Heart right ventricle (tissue), 16 donors: Measurements from ENCODE around the gene DLX1. TPM values are rescaled to one million over a fixed set of nuclear protein-coding genes. Genes with fewer than 3 reads are reported as not detected.

Experiments
- ATAC-seq, 8 donors: fragments of 200-7000 bp; cut with Tn5 transposase; one replicate each; pipeline ENCODE4 v1.9.1; 2020; ENCODE audit warnings: mild to moderate bottlenecking in 8 of 8, moderate library complexity in 8 of 8, moderate number of reproducible peaks in 1 of 8
- DNase-seq, 2 donors: peaks; one replicate each; pipeline ENCODE4 v3.0.0-alpha.2; 2020
- H3K27ac ChIP-seq, 10 donors: fragments of 200-600 bp; sonication (generic) in 2 of 10; one replicate each; pipeline versions ENCODE4 v1.5.0 to v1.8.0; 2020 to 2022; ENCODE audit warnings: mild to moderate bottlenecking in 3 of 10
- H3K27me3 ChIP-seq, 7 donors: fragments of 200-600 bp; one replicate each; pipeline ENCODE4 v1.8.0; 2021 to 2022; ENCODE audit warnings: mild to moderate bottlenecking in 2 of 7
- H3K36me3 ChIP-seq, 9 donors: fragments of 200-600 bp; sonication (generic) in 1 of 9; one replicate each; pipeline versions ENCODE4 v1.5.0 to v1.8.0; 2020 to 2022; ENCODE audit warnings: mild to moderate bottlenecking in 2 of 9
- H3K4me1 ChIP-seq, 9 donors: fragments of 200-600 bp; sonication (generic) in 1 of 9; one replicate each; pipeline versions ENCODE4 v1.5.0 to v1.8.0; 2020 to 2022; ENCODE audit warnings: mild to moderate bottlenecking in 4 of 9
- H3K4me3 ChIP-seq, 10 donors: fragments of 200-600 bp; sonication (generic) in 2 of 10; one replicate each; pipeline versions ENCODE4 v1.5.0 to v1.8.0; 2020 to 2022; ENCODE audit warnings: mild to moderate bottlenecking in 7 of 10, moderate library complexity in 2 of 10
- H3K9me3 ChIP-seq, 11 donors: fragments of 200-600 bp in 10 of 11; sonication (generic) in 2 of 11; one replicate each; pipeline versions ENCODE4 v1.5.0 to v1.8.0; 2013 to 2022; ENCODE audit warnings: mild to moderate bottlenecking in 2 of 11, control low read depth in 1 of 11, moderate library complexity in 1 of 11
- CTCF ChIP-seq, 9 donors: fragments of 200-600 bp; sonication (generic) in 2 of 9; IDR thresholded peaks; one replicate each; pipeline versions ENCODE4 v1.5.0 to v1.8.0; 2021 to 2022; ENCODE audit warnings: antibody characterized with exemption in 9 of 9, mild to moderate bottlenecking in 5 of 9, moderate library complexity in 1 of 9
- WGBS, 2 donors: extraction: QIAGEN DNeasy Blood & Tissue Kit; methylation state at CpG; one replicate each; pipeline ENCODE4 v1.1.7; 2013; ENCODE audit warnings: inconsistent platforms in 1 of 2; 5-methylcytosine and 5-hydroxymethylcytosine counted together
- intact Hi-C, 10 donors: fragments of 100-400 bp; cut with DNase I; formaldehyde crosslinking; loops; one replicate each; pipeline versions ENCODE4 v1.11.1 to v1.14.2; 2022
- polyA plus RNA-seq, 2 donors: library from polyadenylated mRNA; stranded (reverse); fragments of 200-250 nt; gene quantifications; one replicate each; pipeline ENCODE4 v1.2.3, GENCODE V29; 2013
- total RNA-seq, 10 donors: library from RNA; stranded (reverse); fragmentation: NEBNext Ultra II Directional in 3 of 10; extraction: Animal tissue kit (Norgen Biotek cat#: 25700) in 3 of 10; gene quantifications; one replicate each; pipeline versions ENCODE4 v1.2.1 to v1.2.4, GENCODE V29; 2021 to 2023
- donor health status: Arrhythmogenic right ventricular cardiomyopathy.
- donor health status: ischemic (EF 13 %, LVEDD 7.1; RV severe dilation, severe dysfunction).
- donor health status: healthy with polysubstance abuse.
- donor health status: DM: no; HTN: yes; CAD: no.
- donor health status: DM: no; HTN: no; CAD: no.
- donor health status: ischemic (EF 25% LVEDD 6.9; RV normal size, moderate dysfunction).
- donor health status: ischemic (EF 25% LVEDD 5.7; RV mildly dilated, moderate dysfunction).
- donor health status: healthy.
- donor health status: DM: yes; HTN: yes; CAD: no.
- donor health status: Ischemic cardiomyopathy.
- donor health status: ischemic (EF 35%, LVEDD 5.7; RV mildly dilated, moderate dysfunction).
- donor health status: nonischemic (EF 11% LVEDD 7.7; RV severe dilation, severe dysfunction).
- donor health status: DM: yes; HTN: yes; CAD: no.
- donor health status: PGD.
- donor health status: ischemic (EF 29% LVEDD 5.4; RV normal size, mild dysfunction).
- donor health status: nonischemic (EF 23%, LVEDD 6.1; RV moderate dilation, normal function).

Gene DLX1
- total and polyA plus RNA-seq, 12 donors = 0.10 to 0.41 TPM; not detected in 10

- DNase-seq = no peak
- no peak overlapping the region for H3K4me3 ChIP-seq
- H3K27ac ChIP-seq = no peak overlapping the region
- no peak for ATAC-seq
- H3K27me3 ChIP-seq = no peaks in the 10 kb centered on the region
- H3K36me3 ChIP-seq = no peaks in the 10 kb centered on the region
- WGBS, 2 donors = 72 to 79% methylated on average over 6 of the region's 6 CpGs
- intact Hi-C loops = no loop called here
- H3K4me1 ChIP-seq = no peaks in the 10 kb centered on the region
- H3K9me3 ChIP-seq = no peaks in the 10 kb centered on the region
- no peak for TF ChIP-seq CTCF (IDR thresholded peaks at IDR 0.05)
Observed at GRCh38 chr2:172040311-172040710, 45.0 kb upstream of the DLX1 start.

GRCh38 chr2:172046080-172046678 lies 39.1 kb upstream of the DLX1 start:
- Histone ChIP-seq H3K9me3 (no peaks in the 10 kb centered on the region), H3K4me1 (no peaks in the 10 kb centered on the region), H3K4me3 (no peak overlapping the region), H3K27me3 (no peaks in the 10 kb centered on the region), H3K27ac (no peak overlapping the region), H3K36me3 (no peaks in the 10 kb centered on the region)
- WGBS, 2 donors = 56 to 59% methylated on average over 1 of the region's 1 CpG
- ATAC-seq (no peak), DNase-seq (no peak)
- TF ChIP-seq CTCF (IDR thresholded peaks at IDR 0.05) = no peak
- intact Hi-C loops = no loop called here

GRCh38 chr2:172046866-172047565 lies 38.3 kb upstream of the DLX1 start:
- Histone ChIP-seq H3K4me3 (no peak overlapping the region), H3K36me3 (no peaks in the 10 kb centered on the region), H3K27me3 (no peaks in the 10 kb centered on the region), H3K9me3 (no peaks in the 10 kb centered on the region), H3K27ac (no peak overlapping the region), H3K4me1 (peaks cover 0 to 3% (median 0%) of the 10 kb centered on the region in 9 donors)
- no peak for TF ChIP-seq CTCF (IDR thresholded peaks at IDR 0.05)
- DNase-seq (no peak), ATAC-seq (no peak)
- 66 to 79% methylated on average over 3 of the region's 3 CpGs for WGBS, 2 donors
- intact Hi-C loops = no loop called here

GRCh38 chr2:172047566-172048507 lies 37.5 kb upstream of the DLX1 start:
- intact Hi-C loops = no loop called here
- WGBS, 2 donors = 96% methylated on average over 8 of the region's 8 CpGs

More at GRCh38 chr2:172047566-172048507, 37.5 kb upstream of the DLX1 start:
- DNase-seq (no peak), ATAC-seq (no peak)
- H3K9me3 ChIP-seq = no peaks in the 10 kb centered on the region
- H3K36me3 ChIP-seq = no peaks in the 10 kb centered on the region
- no peaks in the 10 kb centered on the region for H3K27me3 ChIP-seq
- no peak for TF ChIP-seq CTCF (IDR thresholded peaks at IDR 0.05)
- H3K27ac ChIP-seq = no peak overlapping the region
- no peak overlapping the region for H3K4me3 ChIP-seq
- H3K4me1 ChIP-seq = peaks cover 0 to 5% (median 0%) of the 10 kb centered on the region in 9 donors
